Sciatic nerve (tissue), 2 donors: ENCODE data around the gene DPM3. TPM values are rescaled to one million over a fixed set of nuclear protein-coding genes. Genes with fewer than 3 reads are reported as not detected.
"Not testable (repeated sequence)": the region's sequence is repeated elsewhere in the genome, so short reads cannot be mapped to it uniquely, and the experiment has no call there.

Source experiments
- ATAC-seq: fragments of 200-7000 bp; cut with Tn5 transposase; one replicate; pipeline ENCODE4 v1.9.1; 2020; ENCODE audit warnings: mild to moderate bottlenecking, moderate library complexity
- DNase-seq: peaks from one replicate; pipeline ENCODE4 v3.0.0-alpha.2; 2020; ENCODE audit warnings: low spot score
- intact Hi-C: fragments of 100-400 bp; cut with DNase I; formaldehyde crosslinking; loops from one replicate; pipeline ENCODE4 v1.14.2; 2022
- total RNA-seq: library from RNA; stranded (reverse); fragmentation: NEBNext Ultra II Directional; extraction: Animal tissue kit (Norgen Biotek cat#: 25700); gene quantifications from one replicate; pipeline ENCODE4 v1.2.1, GENCODE V29; 2021
- donor health status: DM: no; HTN: no; CAD: no.
- donor health status: DM: no; HTN: no; CAD: no.

Gene DPM3
- total RNA-seq, 1 donor from 2014 or later, result 75.3 TPM

GRCh38 chr1:155130272-155131006 is 9.9 kb downstream of the DPM3 start:
- ATAC-seq (no peak), DNase-seq (no peak)
- intact Hi-C loops, result no loop called here

GRCh38 chr1:155128755-155129473 is 11.4 kb downstream of the DPM3 start:
- intact Hi-C loops, result loop anchor here (10.0 kb wide), 1 partner anchor 46 kb away; the partner anchor contains the start of genes KRTCAP2 and TRIM46
- DNase-seq (peak; percentile 64), ATAC-seq (no peak)

GRCh38 chr1:155127967-155128754 is 12.2 kb downstream of the DPM3 start:
- intact Hi-C loops, result loop anchor here (10.0 kb wide), 1 partner anchor 47 kb away; the partner anchor contains the start of genes KRTCAP2 and TRIM46
- ATAC-seq (no peak), DNase-seq (no peak)

- ATAC-seq (peak; percentile 67), DNase-seq (peak; percentile 87)
- intact Hi-C loops, result loop anchor here (10.0 kb wide), 1 partner anchor 47 kb away; the partner anchor contains the start of genes KRTCAP2 and TRIM46
Observed at GRCh38 chr1:155127105-155127966, 13.0 kb downstream of the DPM3 start, which contains the start of gene EFNA1. Gene EFNA1, plus strand, starts transcription at chr1:155127876. Its CDS starts 102 bp downstream, at chr1:155127978.

GRCh38 chr1:155126556-155127104 is 13.7 kb downstream of the DPM3 start:
- ATAC-seq (peak; percentile 45), DNase-seq (peak; percentile 70)
- intact Hi-C loops, result loop anchor here (10.0 kb wide), 1 partner anchor 48 kb away; the partner anchor contains the start of genes KRTCAP2 and TRIM46

GRCh38 chr1:155125946-155126555 is 14.3 kb downstream of the DPM3 start:
- intact Hi-C loops, result loop anchor here (10.0 kb wide), 1 partner anchor 49 kb away; the partner anchor contains the start of genes KRTCAP2 and TRIM46
- DNase-seq (peak; percentile 85), ATAC-seq (peak; percentile 83)

GRCh38 chr1:155125511-155125945 is 14.8 kb downstream of the DPM3 start:
- ATAC-seq (no peak), DNase-seq (peak; percentile 61)
- intact Hi-C loops, result loop anchor here (10.0 kb wide), 1 partner anchor 49 kb away; the partner anchor contains the start of genes KRTCAP2 and TRIM46

- intact Hi-C loops, result loop anchor here (10.0 kb wide), 1 partner anchor 50 kb away; the partner anchor contains the start of genes KRTCAP2 and TRIM46
- DNase-seq (no peak), ATAC-seq (no peak)
Observed at GRCh38 chr1:155124503-155125463, 15.5 kb downstream of the DPM3 start.

GRCh38 chr1:155123801-155124200 is 16.5 kb downstream of the DPM3 start:
- ATAC-seq, result no peak
- no peak for DNase-seq
- intact Hi-C loops, result loop anchor here (10.0 kb wide), 1 partner anchor 51 kb away; the partner anchor contains the start of genes KRTCAP2 and TRIM46

- intact Hi-C loops, result loop anchor here (10.0 kb wide), 1 partner anchor 52 kb away; the partner anchor contains the start of genes KRTCAP2 and TRIM46
- DNase-seq, result no peak
- ATAC-seq, result no peak
Observed at GRCh38 chr1:155122308-155122707, 18.0 kb downstream of the DPM3 start.

- intact Hi-C loops, result loop anchor here (10.0 kb wide), 1 partner anchor 54 kb away; the partner anchor contains the start of genes KRTCAP2 and TRIM46
- ATAC-seq, result no peak
- no peak for DNase-seq
Observed at GRCh38 chr1:155121249-155121648, 19.1 kb downstream of the DPM3 start.

GRCh38 chr1:155120253-155120652 is 20.1 kb downstream of the DPM3 start:
- DNase-seq (no peak), ATAC-seq (no peak)
- intact Hi-C loops, result loop anchor here (10.0 kb wide), 1 partner anchor 55 kb away; the partner anchor contains the start of genes KRTCAP2 and TRIM46

- ATAC-seq, intact Hi-C loops, DNase-seq: not testable (repeated sequence)
Observed at GRCh38 chr1:155118090-155118489, 22.2 kb downstream of the DPM3 start.

- no peak for ATAC-seq
- intact Hi-C loops, result no loop called here
- no peak for DNase-seq
Observed at GRCh38 chr1:155117610-155118009, 22.7 kb downstream of the DPM3 start.

- no peak for ATAC-seq
- intact Hi-C loops, result no loop called here
Observed at GRCh38 chr1:155116113-155116764, 24.1 kb downstream of the DPM3 start.

More at GRCh38 chr1:155116113-155116764, 24.1 kb downstream of the DPM3 start:
- DNase-seq, result no peak
